K562 (cell line): ENCODE data around the gene LIN28B. TPM values are rescaled to one million over a fixed set of nuclear protein-coding genes. Genes with fewer than 3 reads are reported as not detected.

ENCODE experiments used
- ELF1 ChIP-seq: fragments of 200-800 bp; sonication (Bioruptor generic); IDR thresholded peaks from 2 replicates; pipeline ENCODE4 v1.6.1; 2016; ENCODE audit warnings: missing genetic modification characterization, missing compliant biosample characterization
- HNRNPH1 ChIP-seq: fragments of 200-400 bp; formaldehyde crosslinking; optimal IDR thresholded peaks from 2 replicates; pipeline ENCODE3; 2017; ENCODE audit warnings: low read depth, mild to moderate bottlenecking, low read length, moderate library complexity
- NCOA6 ChIP-seq: fragments of 450-650 bp; IDR thresholded peaks from 2 replicates; pipeline ENCODE4 v1.6.1; 2017; ENCODE audit warnings: mild to moderate bottlenecking
- SMC3 ChIP-seq: conservative IDR thresholded peaks from 2 replicates; pipeline ENCODE4 v1.6.1; 2011; ENCODE audit warnings: low read depth, low read length, improper control_type of control experiment; ENCODE audit not compliant: insufficient read depth
- SRSF3 ChIP-seq: fragments of 200-400 bp; formaldehyde crosslinking; IDR thresholded peaks from 2 replicates; pipeline ENCODE4 v1.6.1; 2016; ENCODE audit warnings: mild to moderate bottlenecking, low read length, moderate library complexity; ENCODE audit not compliant: insufficient read depth
- TCF3 ChIP-seq: sonication (generic); formaldehyde crosslinking; IDR thresholded peaks from 2 replicates; pipeline ENCODE4 v1.4.0; 2020; ENCODE audit warnings: mild to moderate bottlenecking, missing genetic modification reagents
- polyA plus RNA-seq, 8 experiments: library from polyadenylated mRNA; depleted of rRNA in 4 of 8; stranded (reverse) in 5 of 8; unstranded in 3 of 8; fragments of >200 nt; fragmentation: Nextera tagmentation in 2 of 8; fragmentation: Illumina TruSeq in 1 of 8; extraction: Ambion mirVana in 2 of 8; extraction: Trizol in 1 of 8; gene quantifications; 2 replicates each; pipeline versions ENCODE4 v1.2.1 to v1.2.3, GENCODE V29; 2011 to 2014; ENCODE audit warnings: inconsistent platforms in 1 of 8, missing spikeins in 1 of 8
- total RNA-seq, 7 experiments: library from RNA; depleted of rRNA in 6 of 7; stranded (reverse); fragments of >200 nt in 6 of 7; fragmentation: Illumina TruSeq in 2 of 7; extraction: Trizol in 2 of 7; gene quantifications; 2 replicates each; pipeline versions ENCODE4 v1.2.1 to v1.2.3, GENCODE V29; 2011 to 2021; ENCODE audit warnings: low replicate concordance in 1 of 7
- TF ChIP-seq, protein P1 (sequence below): fragments of 450-650 bp; IDR thresholded peaks from 2 replicates; pipeline ENCODE4 v1.6.1; 2016; ENCODE audit warnings: mild to moderate bottlenecking, moderate library complexity
- TF ChIP-seq, protein P2 (sequence below), 2 experiments: fragments of 450-650 bp; formaldehyde crosslinking in 1 of 2; IDR thresholded peaks; 2 replicates each; pipeline versions ENCODE4 v1.4.0 to v1.6.1; 2014 to 2020; ENCODE audit warnings: mild to moderate bottlenecking in 2 of 2, borderline replicate concordance in 1 of 2, low read depth in 1 of 2

Gene LIN28B
- total and polyA plus RNA-seq, 9 of the 15 experiments (the other 6 are each of a cell fraction or from before 2014, with no cell fraction given), result 20.9 to 77.3 (median 42.1) TPM

DNA sequence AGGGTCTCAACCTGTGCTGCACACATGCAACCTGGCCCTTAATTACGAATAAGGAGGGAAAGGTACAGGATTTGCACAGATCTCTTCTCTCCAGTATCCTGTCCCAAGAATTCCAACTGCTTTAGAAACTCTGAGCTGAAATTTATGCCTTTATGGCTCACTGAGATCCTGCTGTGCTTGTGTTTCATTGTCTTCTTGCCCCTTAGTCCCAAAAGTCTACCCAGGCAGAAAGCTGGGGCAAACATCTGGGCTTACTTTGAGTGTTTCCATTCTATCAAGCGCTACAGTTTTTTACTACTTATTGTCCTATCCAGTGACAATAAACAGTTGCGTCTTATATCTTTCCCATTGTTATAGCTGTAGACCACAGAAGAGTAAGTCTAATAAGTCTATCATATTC lies 99.7 kb downstream of the LIN28B start (continued):
- TF ChIP-seq, protein P1, sequence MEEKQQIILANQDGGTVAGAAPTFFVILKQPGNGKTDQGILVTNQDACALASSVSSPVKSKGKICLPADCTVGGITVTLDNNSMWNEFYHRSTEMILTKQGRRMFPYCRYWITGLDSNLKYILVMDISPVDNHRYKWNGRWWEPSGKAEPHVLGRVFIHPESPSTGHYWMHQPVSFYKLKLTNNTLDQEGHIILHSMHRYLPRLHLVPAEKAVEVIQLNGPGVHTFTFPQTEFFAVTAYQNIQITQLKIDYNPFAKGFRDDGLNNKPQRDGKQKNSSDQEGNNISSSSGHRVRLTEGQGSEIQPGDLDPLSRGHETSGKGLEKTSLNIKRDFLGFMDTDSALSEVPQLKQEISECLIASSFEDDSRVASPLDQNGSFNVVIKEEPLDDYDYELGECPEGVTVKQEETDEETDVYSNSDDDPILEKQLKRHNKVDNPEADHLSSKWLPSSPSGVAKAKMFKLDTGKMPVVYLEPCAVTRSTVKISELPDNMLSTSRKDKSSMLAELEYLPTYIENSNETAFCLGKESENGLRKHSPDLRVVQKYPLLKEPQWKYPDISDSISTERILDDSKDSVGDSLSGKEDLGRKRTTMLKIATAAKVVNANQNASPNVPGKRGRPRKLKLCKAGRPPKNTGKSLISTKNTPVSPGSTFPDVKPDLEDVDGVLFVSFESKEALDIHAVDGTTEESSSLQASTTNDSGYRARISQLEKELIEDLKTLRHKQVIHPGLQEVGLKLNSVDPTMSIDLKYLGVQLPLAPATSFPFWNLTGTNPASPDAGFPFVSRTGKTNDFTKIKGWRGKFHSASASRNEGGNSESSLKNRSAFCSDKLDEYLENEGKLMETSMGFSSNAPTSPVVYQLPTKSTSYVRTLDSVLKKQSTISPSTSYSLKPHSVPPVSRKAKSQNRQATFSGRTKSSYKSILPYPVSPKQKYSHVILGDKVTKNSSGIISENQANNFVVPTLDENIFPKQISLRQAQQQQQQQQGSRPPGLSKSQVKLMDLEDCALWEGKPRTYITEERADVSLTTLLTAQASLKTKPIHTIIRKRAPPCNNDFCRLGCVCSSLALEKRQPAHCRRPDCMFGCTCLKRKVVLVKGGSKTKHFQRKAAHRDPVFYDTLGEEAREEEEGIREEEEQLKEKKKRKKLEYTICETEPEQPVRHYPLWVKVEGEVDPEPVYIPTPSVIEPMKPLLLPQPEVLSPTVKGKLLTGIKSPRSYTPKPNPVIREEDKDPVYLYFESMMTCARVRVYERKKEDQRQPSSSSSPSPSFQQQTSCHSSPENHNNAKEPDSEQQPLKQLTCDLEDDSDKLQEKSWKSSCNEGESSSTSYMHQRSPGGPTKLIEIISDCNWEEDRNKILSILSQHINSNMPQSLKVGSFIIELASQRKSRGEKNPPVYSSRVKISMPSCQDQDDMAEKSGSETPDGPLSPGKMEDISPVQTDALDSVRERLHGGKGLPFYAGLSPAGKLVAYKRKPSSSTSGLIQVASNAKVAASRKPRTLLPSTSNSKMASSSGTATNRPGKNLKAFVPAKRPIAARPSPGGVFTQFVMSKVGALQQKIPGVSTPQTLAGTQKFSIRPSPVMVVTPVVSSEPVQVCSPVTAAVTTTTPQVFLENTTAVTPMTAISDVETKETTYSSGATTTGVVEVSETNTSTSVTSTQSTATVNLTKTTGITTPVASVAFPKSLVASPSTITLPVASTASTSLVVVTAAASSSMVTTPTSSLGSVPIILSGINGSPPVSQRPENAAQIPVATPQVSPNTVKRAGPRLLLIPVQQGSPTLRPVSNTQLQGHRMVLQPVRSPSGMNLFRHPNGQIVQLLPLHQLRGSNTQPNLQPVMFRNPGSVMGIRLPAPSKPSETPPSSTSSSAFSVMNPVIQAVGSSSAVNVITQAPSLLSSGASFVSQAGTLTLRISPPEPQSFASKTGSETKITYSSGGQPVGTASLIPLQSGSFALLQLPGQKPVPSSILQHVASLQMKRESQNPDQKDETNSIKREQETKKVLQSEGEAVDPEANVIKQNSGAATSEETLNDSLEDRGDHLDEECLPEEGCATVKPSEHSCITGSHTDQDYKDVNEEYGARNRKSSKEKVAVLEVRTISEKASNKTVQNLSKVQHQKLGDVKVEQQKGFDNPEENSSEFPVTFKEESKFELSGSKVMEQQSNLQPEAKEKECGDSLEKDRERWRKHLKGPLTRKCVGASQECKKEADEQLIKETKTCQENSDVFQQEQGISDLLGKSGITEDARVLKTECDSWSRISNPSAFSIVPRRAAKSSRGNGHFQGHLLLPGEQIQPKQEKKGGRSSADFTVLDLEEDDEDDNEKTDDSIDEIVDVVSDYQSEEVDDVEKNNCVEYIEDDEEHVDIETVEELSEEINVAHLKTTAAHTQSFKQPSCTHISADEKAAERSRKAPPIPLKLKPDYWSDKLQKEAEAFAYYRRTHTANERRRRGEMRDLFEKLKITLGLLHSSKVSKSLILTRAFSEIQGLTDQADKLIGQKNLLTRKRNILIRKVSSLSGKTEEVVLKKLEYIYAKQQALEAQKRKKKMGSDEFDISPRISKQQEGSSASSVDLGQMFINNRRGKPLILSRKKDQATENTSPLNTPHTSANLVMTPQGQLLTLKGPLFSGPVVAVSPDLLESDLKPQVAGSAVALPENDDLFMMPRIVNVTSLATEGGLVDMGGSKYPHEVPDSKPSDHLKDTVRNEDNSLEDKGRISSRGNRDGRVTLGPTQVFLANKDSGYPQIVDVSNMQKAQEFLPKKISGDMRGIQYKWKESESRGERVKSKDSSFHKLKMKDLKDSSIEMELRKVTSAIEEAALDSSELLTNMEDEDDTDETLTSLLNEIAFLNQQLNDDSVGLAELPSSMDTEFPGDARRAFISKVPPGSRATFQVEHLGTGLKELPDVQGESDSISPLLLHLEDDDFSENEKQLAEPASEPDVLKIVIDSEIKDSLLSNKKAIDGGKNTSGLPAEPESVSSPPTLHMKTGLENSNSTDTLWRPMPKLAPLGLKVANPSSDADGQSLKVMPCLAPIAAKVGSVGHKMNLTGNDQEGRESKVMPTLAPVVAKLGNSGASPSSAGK, result no peak
- TF ChIP-seq SRSF3 (no peak), ELF1 (tag) (no peak), SMC3 (no peak), TCF3 (CRISPR knock-in tag) (no peak), NCOA6 (no peak), HNRNPH1 (no peak)
- TF ChIP-seq, protein P2, sequence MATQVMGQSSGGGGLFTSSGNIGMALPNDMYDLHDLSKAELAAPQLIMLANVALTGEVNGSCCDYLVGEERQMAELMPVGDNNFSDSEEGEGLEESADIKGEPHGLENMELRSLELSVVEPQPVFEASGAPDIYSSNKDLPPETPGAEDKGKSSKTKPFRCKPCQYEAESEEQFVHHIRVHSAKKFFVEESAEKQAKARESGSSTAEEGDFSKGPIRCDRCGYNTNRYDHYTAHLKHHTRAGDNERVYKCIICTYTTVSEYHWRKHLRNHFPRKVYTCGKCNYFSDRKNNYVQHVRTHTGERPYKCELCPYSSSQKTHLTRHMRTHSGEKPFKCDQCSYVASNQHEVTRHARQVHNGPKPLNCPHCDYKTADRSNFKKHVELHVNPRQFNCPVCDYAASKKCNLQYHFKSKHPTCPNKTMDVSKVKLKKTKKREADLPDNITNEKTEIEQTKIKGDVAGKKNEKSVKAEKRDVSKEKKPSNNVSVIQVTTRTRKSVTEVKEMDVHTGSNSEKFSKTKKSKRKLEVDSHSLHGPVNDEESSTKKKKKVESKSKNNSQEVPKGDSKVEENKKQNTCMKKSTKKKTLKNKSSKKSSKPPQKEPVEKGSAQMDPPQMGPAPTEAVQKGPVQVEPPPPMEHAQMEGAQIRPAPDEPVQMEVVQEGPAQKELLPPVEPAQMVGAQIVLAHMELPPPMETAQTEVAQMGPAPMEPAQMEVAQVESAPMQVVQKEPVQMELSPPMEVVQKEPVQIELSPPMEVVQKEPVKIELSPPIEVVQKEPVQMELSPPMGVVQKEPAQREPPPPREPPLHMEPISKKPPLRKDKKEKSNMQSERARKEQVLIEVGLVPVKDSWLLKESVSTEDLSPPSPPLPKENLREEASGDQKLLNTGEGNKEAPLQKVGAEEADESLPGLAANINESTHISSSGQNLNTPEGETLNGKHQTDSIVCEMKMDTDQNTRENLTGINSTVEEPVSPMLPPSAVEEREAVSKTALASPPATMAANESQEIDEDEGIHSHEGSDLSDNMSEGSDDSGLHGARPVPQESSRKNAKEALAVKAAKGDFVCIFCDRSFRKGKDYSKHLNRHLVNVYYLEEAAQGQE (IDR thresholded peaks at IDR 0.05; ENCODE audit: borderline replicate concordance), result no peak
- TF ChIP-seq, protein P2 (CRISPR knock-in tag; IDR thresholded peaks at IDR 0.05; ENCODE audit: low read depth), result no peak
